Neural cell (in vitro differentiated cells): ENCODE data around the gene GART. TPM values are rescaled to one million over a fixed set of nuclear protein-coding genes. Genes with fewer than 3 reads are reported as not detected.
A peak's percentile ranks its signal among the peaks of the same experiment; 100 is the strongest.

Experiments used
- H2AFZ ChIP-seq: fragments of 200-600, 300-800 bp; sonication (generic), shearing (Covaris generic); 2 replicates; pipeline ENCODE4 v1.6.0; 2014; ENCODE audit warnings: low read depth, mild to moderate bottlenecking, antibody characterized with exemption, low read length, moderate library complexity
- H3F3A ChIP-seq: fragments of 200-600 bp; shearing (Covaris generic); 2 replicates; pipeline ENCODE4 v1.6.1; 2016; ENCODE audit warnings: mild to moderate bottlenecking, moderate library complexity, mixed read lengths, antibody characterized with exemption, low read length; ENCODE audit not compliant: insufficient read depth, poor library complexity, severe bottlenecking
- H3K27ac ChIP-seq: fragments of 200-600, 300-800 bp; sonication (generic), shearing (Covaris generic); 2 replicates; pipeline ENCODE4 v1.5.1; 2014; ENCODE audit warnings: mild to moderate bottlenecking, low read length, moderate library complexity
- H3K27me3 ChIP-seq: fragments of 300-800, 200-600 bp; sonication (generic), shearing (Covaris generic); 2 replicates; pipeline ENCODE4 v1.6.0; 2014; ENCODE audit warnings: mild to moderate bottlenecking, low read depth, low read length, moderate library complexity; ENCODE audit not compliant: insufficient read depth
- H3K36me3 ChIP-seq: fragments of 300-800, 200-600 bp; sonication (generic), shearing (Covaris generic); 2 replicates; pipeline ENCODE4 v1.5.1; 2014; ENCODE audit warnings: mild to moderate bottlenecking, antibody characterized with exemption, low read length, moderate library complexity; ENCODE audit not compliant: insufficient read depth
- H3K4me2 ChIP-seq: fragments of 300-800, 200-600 bp; sonication (generic), shearing (Covaris generic); 2 replicates; pipeline ENCODE4 v1.6.0; 2014; ENCODE audit warnings: mild to moderate bottlenecking, low read length
- H3K4me3 ChIP-seq: fragments of 300-800, 200-600 bp; sonication (generic), shearing (Covaris generic); 2 replicates; pipeline ENCODE4 v1.5.1; 2014; ENCODE audit warnings: mild to moderate bottlenecking, low read length, moderate library complexity
- H3K79me2 ChIP-seq: fragments of 200-600 bp; shearing (Covaris generic); replicated peaks from 2 replicates; pipeline ENCODE4 v1.6.0; 2014; ENCODE audit warnings: mild to moderate bottlenecking, low read length, moderate library complexity; ENCODE audit not compliant: insufficient read depth
- H3K9ac ChIP-seq: fragments of 300-800, 200-600 bp; sonication (generic), shearing (Covaris generic); 2 replicates; pipeline ENCODE4 v1.6.1; 2016; ENCODE audit warnings: mild to moderate bottlenecking, low read length, mixed read lengths
- H3K9me2 ChIP-seq: fragments of 200-600 bp; shearing (Covaris generic); 2 replicates; pipeline ENCODE4 v1.6.1; 2016; ENCODE audit warnings: mild to moderate bottlenecking, low read length, mixed read lengths; ENCODE audit not compliant: insufficient read depth
- H3K9me3 ChIP-seq: fragments of 200-600, 300-800 bp; sonication (generic), shearing (Covaris generic); 2 replicates; pipeline ENCODE4 v1.6.1; 2016; ENCODE audit warnings: mild to moderate bottlenecking, mixed run types, low read length, moderate library complexity, mixed read lengths
- H4K20me1 ChIP-seq: fragments of 200-600 bp; shearing (Covaris generic); 2 replicates; pipeline ENCODE4 v1.6.1; 2016; ENCODE audit warnings: mild to moderate bottlenecking, mixed run types; ENCODE audit not compliant: insufficient read depth
- CTCF ChIP-seq: fragments of 450-650 bp; IDR thresholded peaks from 2 replicates; pipeline ENCODE4 v1.5.1; 2014; ENCODE audit warnings: antibody characterized with exemption, mild to moderate bottlenecking, moderate library complexity; ENCODE audit not compliant: poor library complexity, severe bottlenecking
- EP300 ChIP-seq: fragments of 450-650 bp; conservative IDR thresholded peaks from 2 replicates; pipeline ENCODE4 v1.6.1; 2014; ENCODE audit warnings: antibody characterized with exemption, mild to moderate bottlenecking, moderate library complexity; ENCODE audit not compliant: poor library complexity, severe bottlenecking
- EZH2 ChIP-seq: fragments of 200-600, 300-800 bp; shearing (Covaris generic), sonication (generic); IDR thresholded peaks from 2 replicates; pipeline ENCODE4 v1.6.1; 2014; ENCODE audit warnings: antibody characterized with exemption, low read length, borderline replicate concordance, mild to moderate bottlenecking; ENCODE audit not compliant: insufficient read depth, poor library complexity, severe bottlenecking
- MXI1 ChIP-seq: fragments of 450-650 bp; conservative IDR thresholded peaks from 2 replicates; pipeline ENCODE4 v1.6.1; 2014; ENCODE audit warnings: antibody characterized with exemption, mild to moderate bottlenecking; ENCODE audit not compliant: poor library complexity, severe bottlenecking
- POLR2AphosphoS5 ChIP-seq: IDR thresholded peaks from 2 replicates; pipeline ENCODE4 v1.6.1; 2012
- RAD21 ChIP-seq: fragments of 450-650 bp; conservative IDR thresholded peaks from 2 replicates; pipeline ENCODE4 v1.6.1; 2014; ENCODE audit warnings: antibody characterized with exemption, mild to moderate bottlenecking, moderate library complexity
- REST ChIP-seq: IDR thresholded peaks from 2 replicates; pipeline ENCODE4 v1.6.1; 2012; ENCODE audit warnings: borderline replicate concordance
- SMC3 ChIP-seq: fragments of 450-650 bp; conservative IDR thresholded peaks from 2 replicates; pipeline ENCODE4 v1.6.1; 2014; ENCODE audit warnings: antibody characterized with exemption, mild to moderate bottlenecking, moderate library complexity; ENCODE audit not compliant: poor library complexity
- TAF1 ChIP-seq: IDR thresholded peaks from 2 replicates; pipeline ENCODE4 v1.6.1; 2012; ENCODE audit warnings: low read depth
- polyA plus RNA-seq: library from polyadenylated mRNA; depleted of rRNA; stranded (reverse); fragments of >200 nt; gene quantifications from 2 replicates; pipeline ENCODE4 v1.2.3, GENCODE V29; 2014

GART gene
- polyA plus RNA-seq, 1 donor from 2014 or later, result 87.5 TPM

- peaks cover 16% of the 10 kb centered on the region for H3K36me3 ChIP-seq
- H3F3A ChIP-seq, result no peaks in the 10 kb centered on the region
- peaks cover 6% of the 10 kb centered on the region for H4K20me1 ChIP-seq
- H3K27me3 ChIP-seq, result no peaks in the 10 kb centered on the region
- H3K27ac ChIP-seq, result no peak overlapping the region
- no peaks in the 10 kb centered on the region for H3K9me3 ChIP-seq
- peaks cover 70% of the 10 kb centered on the region for H3K79me2 ChIP-seq
- H3K9ac ChIP-seq, result no peak overlapping the region
- no peak for TF ChIP-seq EP300
- no peak for TF ChIP-seq CTCF
- no peak for TF ChIP-seq TAF1
- TF ChIP-seq POLR2AphosphoS5, result no peak
- TF ChIP-seq RAD21, result no peak
- no peak for TF ChIP-seq MXI1
- no peak for TF ChIP-seq REST
- no peak for TF ChIP-seq EZH2
- TF ChIP-seq SMC3, result no peak
- peak overlapping the region; percentile 72 for H3K4me3 ChIP-seq
- peak overlapping the region; percentile 55 for H3K4me2 ChIP-seq
- no peak overlapping the region for H2AFZ ChIP-seq
- H3K9me2 ChIP-seq, result no peaks in the 10 kb centered on the region
Measured at GRCh38 chr21:33546086-33546485, 4.2 kb upstream of the GART start.

- H3F3A ChIP-seq, result no peaks in the 10 kb centered on the region
- H3K9ac ChIP-seq, result peak overlapping the region; percentile 96
- H3K36me3 ChIP-seq, result peaks cover 3% of the 10 kb centered on the region
- H3K9me3 ChIP-seq, result no peaks in the 10 kb centered on the region
- H4K20me1 ChIP-seq, result peaks cover 6% of the 10 kb centered on the region
- H3K79me2 ChIP-seq, result peaks cover 77% of the 10 kb centered on the region
- H3K9me2 ChIP-seq, result no peaks in the 10 kb centered on the region
- H3K4me3 ChIP-seq, result peak overlapping the region; percentile 72
- TF ChIP-seq EP300, result no peak
- TF ChIP-seq REST, result no peak
- TF ChIP-seq TAF1, result no peak
- no peak for TF ChIP-seq MXI1
- TF ChIP-seq RAD21, result no peak
- TF ChIP-seq SMC3, result no peak
- no peak for TF ChIP-seq POLR2AphosphoS5
- TF ChIP-seq EZH2, result no peak
- TF ChIP-seq CTCF, result no peak
- H3K27ac ChIP-seq, result peak overlapping the region; percentile 7
- H3K27me3 ChIP-seq, result no peaks in the 10 kb centered on the region
- H3K4me2 ChIP-seq, result peak overlapping the region; percentile 55
- H2AFZ ChIP-seq, result no peak overlapping the region
Measured at GRCh38 chr21:33544451-33545195, 2.7 kb upstream of the GART start.
